HuH-7 (cell line): ENCODE results near the gene RHOH.
A peak's percentile ranks its signal among the peaks of the same experiment; 100 is the strongest.

Experiments used
- DNase-seq: peaks from one replicate; pipeline ENCODE4 v3.0.0; 2011; ENCODE audit warnings: low spot score

RHOH gene

DNA sequence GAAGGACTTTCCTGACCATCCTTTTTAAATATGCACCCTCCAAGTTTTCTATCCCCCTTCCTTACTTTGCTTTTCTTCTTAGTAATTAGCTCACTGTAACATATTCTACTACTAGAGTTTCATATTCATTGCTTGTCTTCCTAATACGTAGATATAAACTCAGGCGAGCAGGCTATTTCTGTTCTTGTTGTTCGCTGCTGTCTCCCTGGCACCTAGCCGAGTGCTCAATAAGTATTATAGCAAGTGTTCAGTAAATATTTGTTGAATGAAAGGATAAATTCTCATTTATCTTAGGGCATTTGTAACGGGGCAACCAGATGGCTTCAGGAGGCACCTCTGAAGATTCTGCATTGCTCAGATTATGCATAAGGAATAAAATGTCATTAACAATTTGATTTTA, 6.8 kb upstream of the RHOH start:
- DNase-seq: no peak

DNA sequence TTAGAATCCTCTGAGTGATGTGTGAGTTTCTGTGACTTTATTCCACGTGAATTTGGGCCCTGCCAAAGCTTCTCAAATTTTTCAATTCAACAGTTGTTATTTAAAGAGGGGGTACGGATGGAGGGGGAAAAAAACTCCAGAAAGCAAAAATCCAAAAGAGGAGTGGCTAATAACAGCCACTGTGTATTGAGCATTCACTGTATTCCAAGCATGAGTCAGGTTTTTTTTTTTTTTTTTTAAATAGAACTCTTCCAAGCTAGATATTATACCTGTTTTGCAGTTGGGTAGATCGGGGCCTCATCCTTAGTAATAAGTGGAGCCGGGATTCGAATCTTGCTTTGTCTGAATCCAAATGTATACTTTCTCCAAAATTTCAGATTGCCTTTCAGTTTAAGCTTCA, 6.4 kb upstream of the RHOH start:
- no peak for DNase-seq

- peak; percentile 40 for DNase-seq
Measured at GRCh38 chr4:40190880-40191815, 5.7 kb upstream of the RHOH start.

GRCh38 chr4:40192114-40193015, 4.5 kb upstream of the RHOH start:
- DNase-seq: no peak

DNA sequence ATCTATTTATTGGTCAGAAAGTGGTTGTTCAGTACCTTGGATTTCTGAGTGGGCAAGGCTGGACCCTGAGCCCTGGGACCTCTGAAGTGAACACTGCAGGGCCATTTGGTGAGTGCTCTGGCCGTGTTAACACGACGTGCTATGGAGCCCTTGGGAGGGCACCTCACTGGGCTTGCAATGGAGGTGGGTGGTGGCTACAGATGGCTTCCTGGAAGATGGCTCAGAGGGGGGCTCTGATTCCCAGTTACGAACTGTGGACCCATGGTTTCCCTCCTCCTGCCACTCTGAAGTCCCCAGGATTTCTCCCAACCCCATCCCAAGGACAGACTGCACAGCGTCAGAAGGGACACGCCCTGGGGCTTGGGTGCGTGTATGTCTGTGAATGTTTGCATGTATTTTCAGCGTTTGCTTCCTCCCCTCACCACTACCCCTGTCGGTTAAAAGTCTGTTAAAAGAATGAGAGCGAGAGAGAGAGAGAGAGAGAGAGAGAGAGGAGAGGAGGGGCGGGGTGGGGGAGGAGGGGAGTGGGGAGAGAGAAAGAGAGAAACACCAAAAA, 3.7 kb upstream of the RHOH start:
- peak; percentile 31 for DNase-seq

- DNase-seq: no peak
Measured at GRCh38 chr4:40193578-40193977, 3.3 kb upstream of the RHOH start.

DNA sequence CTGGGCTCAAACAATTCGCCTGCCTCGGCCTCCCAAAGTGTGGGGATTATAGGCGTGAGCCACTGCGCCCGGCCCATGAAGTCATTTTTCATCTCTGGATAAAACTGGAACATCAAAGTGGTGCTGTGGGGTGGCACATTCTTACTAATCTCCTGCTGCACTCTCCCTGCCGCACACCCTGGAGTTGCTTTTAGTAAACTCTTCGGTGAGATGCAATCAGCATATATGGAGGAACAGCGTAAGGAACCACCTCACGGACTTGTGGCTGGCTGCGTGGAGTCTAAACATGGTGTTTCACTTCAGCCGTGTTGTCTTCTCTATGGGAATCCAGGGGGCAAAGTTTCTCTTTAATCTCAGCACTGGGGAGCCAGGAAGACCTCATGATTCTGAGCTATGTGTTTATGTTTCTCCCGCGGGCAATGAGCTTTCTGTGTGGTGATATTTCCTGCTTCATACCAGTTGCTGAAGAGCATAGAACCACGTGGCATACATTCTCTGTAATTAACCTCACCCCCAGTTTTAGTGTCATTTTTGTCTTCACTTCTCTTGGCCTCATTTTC, 2.1 kb upstream of the RHOH start:
- no peak for DNase-seq

DNA sequence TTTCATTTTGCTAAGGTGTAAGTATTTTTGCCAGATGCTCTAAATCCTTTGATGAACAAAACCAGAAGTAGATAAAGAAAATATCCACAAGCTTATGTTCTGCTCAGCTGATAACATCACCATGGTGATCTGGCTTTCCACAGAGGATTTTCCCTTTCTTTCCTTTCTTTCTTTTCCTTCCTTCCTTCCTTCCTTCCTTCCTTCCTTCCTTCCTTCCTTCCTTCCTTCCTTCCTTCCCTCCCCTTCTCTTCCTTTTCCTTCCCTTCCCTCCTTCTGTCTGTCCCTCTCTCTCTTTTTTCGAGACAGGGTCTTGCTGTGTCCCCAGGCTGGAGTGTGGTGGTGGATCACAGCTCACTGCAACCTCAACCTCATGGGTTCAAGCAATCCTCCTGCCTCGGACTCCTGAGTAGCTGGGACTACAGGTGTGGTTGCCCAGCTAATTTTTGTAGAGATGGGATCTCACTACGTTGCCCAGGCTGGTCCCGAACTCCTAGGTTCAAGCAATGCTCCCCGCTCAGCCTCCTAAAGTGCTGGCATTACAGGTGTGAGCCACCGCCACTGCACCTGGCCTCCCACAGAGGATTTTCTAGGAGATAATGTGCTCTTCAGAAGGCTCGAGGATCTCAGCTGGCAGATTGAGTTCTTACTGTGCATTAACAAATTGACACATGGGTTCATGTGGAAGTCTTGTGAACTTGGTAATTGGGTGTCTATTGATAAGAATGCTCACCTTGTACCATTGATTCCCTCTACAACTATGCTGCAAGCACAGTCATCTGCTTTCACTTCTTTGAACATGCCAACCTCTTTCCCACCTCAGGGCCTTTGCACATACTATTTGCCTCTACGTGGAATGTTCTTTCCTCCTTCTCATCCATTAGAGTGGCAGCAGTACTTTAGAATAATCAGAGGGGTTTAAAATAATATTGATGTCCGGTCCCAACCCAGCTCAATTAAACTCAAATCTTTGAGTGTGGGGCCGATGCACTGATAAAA, 1.4 kb upstream of the RHOH start:
- DNase-seq: no peak

- no peak for DNase-seq
Measured at GRCh38 chr4:40196272-40196671, 559 bp upstream of the RHOH start.

DNA sequence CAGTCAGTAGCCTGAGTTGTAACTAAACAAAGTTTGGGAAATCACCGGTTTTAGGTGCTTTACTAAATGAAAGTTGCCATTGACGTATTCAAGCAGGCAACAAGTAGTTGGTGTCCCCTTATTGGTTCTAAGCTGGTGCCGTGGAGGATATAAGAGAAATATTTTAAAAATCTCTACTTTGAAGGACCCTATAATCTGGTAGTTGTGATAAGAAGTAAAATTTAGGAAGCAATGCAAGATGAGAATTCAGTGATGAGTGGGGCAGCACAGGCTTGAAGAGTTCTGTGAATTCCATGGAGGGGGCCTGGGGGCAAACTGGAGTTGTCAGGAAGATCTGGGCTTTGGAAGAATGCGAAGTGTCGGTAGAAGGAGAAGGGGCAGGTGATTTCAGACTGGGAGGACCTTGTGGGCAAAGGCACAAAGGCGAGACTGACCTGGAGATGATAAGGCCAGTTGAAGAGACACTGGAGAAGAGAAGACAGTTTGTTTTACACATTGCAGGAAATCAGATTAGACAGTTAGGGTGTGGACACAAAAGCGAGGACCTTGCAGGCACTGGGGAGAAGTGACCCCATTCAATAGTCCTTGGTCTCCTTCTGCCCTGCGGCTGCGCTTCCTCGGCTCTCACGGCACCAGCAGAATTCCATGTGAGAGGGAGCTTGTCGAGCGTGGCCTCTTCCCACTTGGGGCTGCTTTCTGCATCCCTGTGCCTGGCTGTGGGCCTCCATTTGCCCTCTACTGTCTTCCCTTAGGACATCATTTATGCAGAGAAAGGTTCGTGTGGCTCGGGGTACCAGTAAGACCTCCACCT, 1.3 kb downstream of the RHOH start:
- DNase-seq: no peak

GRCh38 chr4:40199179-40199670, 2.4 kb downstream of the RHOH start:
- DNase-seq: no peak

DNA sequence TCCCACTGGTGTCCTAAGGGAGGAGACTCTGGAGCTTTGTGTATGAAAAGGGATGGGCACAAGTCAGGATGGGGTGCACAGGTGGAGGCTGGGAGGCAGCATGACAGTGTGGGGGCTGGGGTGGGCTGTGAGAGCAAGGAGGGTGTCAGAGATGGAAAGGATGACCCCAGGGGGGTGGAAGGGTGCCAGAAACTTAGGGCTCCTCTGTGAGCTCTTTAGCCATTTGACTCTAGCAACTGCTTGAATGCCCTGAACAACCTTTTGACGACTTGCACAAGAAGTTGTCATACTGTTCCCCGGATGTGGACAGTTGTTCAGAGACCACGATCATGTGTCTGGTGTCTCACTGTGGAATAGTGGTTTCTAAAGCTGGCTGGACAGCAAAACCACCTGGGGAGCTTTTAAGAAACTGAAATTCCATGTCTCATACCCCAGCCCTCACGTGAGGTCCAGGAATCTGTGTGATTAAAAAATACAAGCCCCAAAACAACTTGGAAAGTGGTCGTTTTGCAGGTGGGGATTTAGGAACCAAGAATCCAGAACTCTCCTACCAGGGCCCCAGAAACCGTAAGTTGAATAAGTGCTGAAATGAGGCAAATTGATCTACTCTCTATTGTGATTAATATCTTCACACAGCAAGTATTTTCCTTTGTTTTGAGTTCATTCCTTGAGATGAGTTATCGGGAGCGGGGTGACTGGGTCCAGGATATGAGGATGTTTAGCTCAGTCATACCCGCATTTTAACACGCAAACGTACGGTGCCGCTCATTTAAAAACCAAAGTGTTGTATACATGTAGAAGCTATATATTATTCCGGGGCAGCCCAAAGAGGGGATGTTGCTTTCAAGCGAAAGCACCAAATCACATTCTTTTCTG, 3.4 kb downstream of the RHOH start:
- DNase-seq: no peak

GRCh38 chr4:40200875-40201801, 4.3 kb downstream of the RHOH start:
- no peak for DNase-seq

DNA sequence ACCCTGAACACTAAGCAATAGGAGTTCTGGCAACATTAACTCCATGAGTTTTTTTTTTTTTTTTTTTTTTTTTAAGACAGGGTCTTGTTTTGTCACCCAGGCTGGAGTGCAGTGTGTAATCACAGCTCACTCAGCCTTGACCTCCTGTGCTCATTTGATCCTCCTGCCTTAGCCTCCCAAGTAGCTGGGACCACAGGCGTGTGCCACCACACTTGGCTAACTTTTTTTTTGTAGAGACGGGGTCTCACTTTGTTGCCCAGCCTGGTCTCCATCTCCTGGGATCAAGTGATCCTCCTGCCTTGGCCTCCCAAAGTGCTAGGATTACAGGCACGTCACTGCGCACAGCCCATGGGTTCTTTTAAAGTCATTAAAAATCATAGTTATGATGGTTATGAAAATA, 5.1 kb downstream of the RHOH start:
- no peak for DNase-seq

GRCh38 chr4:40202474-40202873, 5.6 kb downstream of the RHOH start:
- DNase-seq: no peak

GRCh38 chr4:40204507-40205258, 7.9 kb downstream of the RHOH start:
- DNase-seq: no peak
